ENCODE data around the gene RPL36. TPM values are rescaled to one million over a fixed set of nuclear protein-coding genes. Genes with fewer than 3 reads are reported as not detected.
"Not testable (repeated sequence)": the region's sequence is repeated elsewhere in the genome, so short reads cannot be mapped to it uniquely, and the experiment has no call there.

RPL36 gene
- total RNA-seq, 2 experiments from 2014 or later = 1,119 to 1,147 TPM

GRCh38 chr19:5696196-5697021 is 6.3 kb downstream of the RPL36 start:
- Mint-ChIP-seq H3K36me3 (peaks cover 16% of the 10 kb centered on the region), H3K27me3 (no peaks in the 10 kb centered on the region), H3K4me3 (no peak overlapping the region), H3K4me1 (peaks cover 4% of the 10 kb centered on the region), H3K27ac (no peak overlapping the region), H3K9me3 (no peaks in the 10 kb centered on the region)
- DNase-seq = no peak
- ATAC-seq (ENCODE audit: low read depth) = no peak
- POLR2A ChIA-PET = no interaction called here

GRCh38 chr19:5697022-5697889 is 7.2 kb downstream of the RPL36 start:
- H3K4me3 Mint-ChIP-seq = no peak overlapping the region
- DNase-seq (no peak), ATAC-seq (ENCODE audit: low read depth) (no peak)
- peaks cover 2% of the 10 kb centered on the region for H3K4me1 Mint-ChIP-seq
- no peak overlapping the region for H3K27ac Mint-ChIP-seq
- POLR2A ChIA-PET = no interaction called here
- no peaks in the 10 kb centered on the region for H3K9me3 Mint-ChIP-seq
- H3K36me3 Mint-ChIP-seq = peaks cover 19% of the 10 kb centered on the region
- H3K27me3 Mint-ChIP-seq = no peaks in the 10 kb centered on the region

- Mint-ChIP-seq H3K36me3 (peaks cover 15% of the 10 kb centered on the region), H3K27me3 (no peaks in the 10 kb centered on the region), H3K9me3 (no peaks in the 10 kb centered on the region), H3K27ac (no peak overlapping the region), H3K4me1 (no peaks in the 10 kb centered on the region), H3K4me3 (no peak overlapping the region)
- POLR2A ChIA-PET = no interaction called here
- ATAC-seq (ENCODE audit: low read depth) (no peak), DNase-seq (no peak)
These were observed 8.0 kb downstream of the RPL36 start for GRCh38 chr19:5697890-5698634.

- ATAC-seq (ENCODE audit: low read depth) = no peak
- no peak for DNase-seq
- no peaks in the 10 kb centered on the region for H3K4me1 Mint-ChIP-seq
- POLR2A ChIA-PET = no interaction called here
- H3K27me3 Mint-ChIP-seq = no peaks in the 10 kb centered on the region
- peaks cover 19% of the 10 kb centered on the region for H3K36me3 Mint-ChIP-seq
- no peak overlapping the region for H3K4me3 Mint-ChIP-seq
- H3K9me3 Mint-ChIP-seq = no peaks in the 10 kb centered on the region
- H3K27ac Mint-ChIP-seq = no peak overlapping the region
These were observed 8.7 kb downstream of the RPL36 start for GRCh38 chr19:5698635-5699422.

GRCh38 chr19:5700455-5701092 is 10.5 kb downstream of the RPL36 start:
- H3K4me1 Mint-ChIP-seq = no peaks in the 10 kb centered on the region
- H3K36me3 Mint-ChIP-seq = peaks cover 19% of the 10 kb centered on the region
- H3K9me3 Mint-ChIP-seq = no peaks in the 10 kb centered on the region
- POLR2A ChIA-PET = interaction anchor here (1.0 kb wide), 1 partner anchor 10 kb away, joined by 4 read pairs; no protein-coding TSS in a partner anchor
- no peak for DNase-seq
- ATAC-seq (ENCODE audit: low read depth) = no peak
- H3K27ac Mint-ChIP-seq = no peak overlapping the region
- H3K4me3 Mint-ChIP-seq = no peak overlapping the region
- no peaks in the 10 kb centered on the region for H3K27me3 Mint-ChIP-seq

GRCh38 chr19:5702053-5702410 is 11.9 kb downstream of the RPL36 start:
- not testable (repeated sequence) for H3K4me3 Mint-ChIP-seq; H3K9me3 Mint-ChIP-seq; H3K27me3 Mint-ChIP-seq; DNase-seq; H3K4me1 Mint-ChIP-seq; H3K27ac Mint-ChIP-seq; ATAC-seq (ENCODE audit: low read depth)
- POLR2A ChIA-PET = interaction anchor here (0.6 kb wide), 1 partner anchor 15 kb away, joined by 3 read pairs; no protein-coding TSS in a partner anchor
- peaks cover 22% of the 10 kb centered on the region for H3K36me3 Mint-ChIP-seq

GRCh38 chr19:5703819-5704818 is 14.0 kb downstream of the RPL36 start:
- ATAC-seq (ENCODE audit: low read depth) (no peak), DNase-seq (no peak)
- POLR2A ChIA-PET = no interaction called here
- Mint-ChIP-seq H3K27me3 (no peaks in the 10 kb centered on the region), H3K9me3 (no peaks in the 10 kb centered on the region), H3K4me1 (no peaks in the 10 kb centered on the region), H3K36me3 (peaks cover 20% of the 10 kb centered on the region), H3K4me3 (no peak overlapping the region), H3K27ac (no peak overlapping the region)

GRCh38 chr19:5705552-5705951 is 15.5 kb downstream of the RPL36 start:
- H3K27ac Mint-ChIP-seq = no peak overlapping the region
- H3K27me3 Mint-ChIP-seq = no peaks in the 10 kb centered on the region
- ATAC-seq (ENCODE audit: low read depth) = no peak
- peaks cover 19% of the 10 kb centered on the region for H3K36me3 Mint-ChIP-seq
- no peak overlapping the region for H3K4me3 Mint-ChIP-seq
- no peak for DNase-seq
- H3K4me1 Mint-ChIP-seq = no peaks in the 10 kb centered on the region
- H3K9me3 Mint-ChIP-seq = no peaks in the 10 kb centered on the region
- POLR2A ChIA-PET = no interaction called here

GRCh38 chr19:5706876-5707573 is 16.9 kb downstream of the RPL36 start:
- peaks cover 10% of the 10 kb centered on the region for H3K36me3 Mint-ChIP-seq
- no peak overlapping the region for H3K4me3 Mint-ChIP-seq
- no peak overlapping the region for H3K27ac Mint-ChIP-seq
- no peaks in the 10 kb centered on the region for H3K4me1 Mint-ChIP-seq
- no peaks in the 10 kb centered on the region for H3K9me3 Mint-ChIP-seq
- H3K27me3 Mint-ChIP-seq = no peaks in the 10 kb centered on the region
- no peak for ATAC-seq (ENCODE audit: low read depth)
- DNase-seq = no peak
- POLR2A ChIA-PET = interaction anchor here (3.0 kb wide), 1 partner anchor 11 kb away, joined by 18 read pairs; no protein-coding TSS in a partner anchor

GRCh38 chr19:5707576-5708575 is 17.8 kb downstream of the RPL36 start:
- ATAC-seq (ENCODE audit: low read depth) (no peak), DNase-seq (no peak)
- no peaks in the 10 kb centered on the region for H3K4me1 Mint-ChIP-seq
- peaks cover 10% of the 10 kb centered on the region for H3K36me3 Mint-ChIP-seq
- no peaks in the 10 kb centered on the region for H3K27me3 Mint-ChIP-seq
- H3K4me3 Mint-ChIP-seq = no peak overlapping the region
- POLR2A ChIA-PET = interaction anchor here (0.7 to 3.0 kb wide), 2 partner anchors 11 to 159 kb away, joined by 6 to 18 read pairs; no protein-coding TSS in a partner anchor
- H3K9me3 Mint-ChIP-seq = no peaks in the 10 kb centered on the region
- no peak overlapping the region for H3K27ac Mint-ChIP-seq
